Measurements from ENCODE around the gene IGF2R.

- TF ChIP-seq EZH2 (IDR thresholded peaks at IDR 0.05; ENCODE audit: insufficient read depth, poor library complexity, severe bottlenecking): no peak
- no peak for TF ChIP-seq EZH2phosphoT487 (IDR thresholded peaks at IDR 0.05; ENCODE audit: insufficient read depth, low read depth)
Observed at GRCh38 chr6:160043784-160044183, 74.9 kb downstream of the IGF2R start.
